GM10248 (cell line): ENCODE measurements around the gene NRG2.

Source experiments
- CTCF ChIA-PET: fragments of 300-600 bp; sonication (Branson Sonifier 250); formaldehyde crosslinking; extraction: SDS; loops from one replicate; lab custom pipeline; 2021; ENCODE audit warnings: antibody characterized with exemption; lab: Yijun Ruan, JAX
- POLR2A ChIA-PET: fragments of 350-650 bp; sonication (Branson Sonifier 250); formaldehyde crosslinking; extraction: SDS; loops from one replicate; lab custom pipeline; 2020; ENCODE audit warnings: antibody characterized with exemption; lab: Yijun Ruan, JAX
- DNase-seq: peaks from one replicate; pipeline ENCODE4 v3.0.0; 2012; ENCODE audit errors: extremely low spot score
- TF ChIP-seq, protein P1 (sequence below): IDR thresholded peaks from 2 replicates; pipeline ENCODE4 v1.5.1; 2012; ENCODE audit warnings: mild to moderate bottlenecking, low read depth; ENCODE audit errors: extremely low read depth, missing control alignments, control extremely low read depth

NRG2 gene

DNA sequence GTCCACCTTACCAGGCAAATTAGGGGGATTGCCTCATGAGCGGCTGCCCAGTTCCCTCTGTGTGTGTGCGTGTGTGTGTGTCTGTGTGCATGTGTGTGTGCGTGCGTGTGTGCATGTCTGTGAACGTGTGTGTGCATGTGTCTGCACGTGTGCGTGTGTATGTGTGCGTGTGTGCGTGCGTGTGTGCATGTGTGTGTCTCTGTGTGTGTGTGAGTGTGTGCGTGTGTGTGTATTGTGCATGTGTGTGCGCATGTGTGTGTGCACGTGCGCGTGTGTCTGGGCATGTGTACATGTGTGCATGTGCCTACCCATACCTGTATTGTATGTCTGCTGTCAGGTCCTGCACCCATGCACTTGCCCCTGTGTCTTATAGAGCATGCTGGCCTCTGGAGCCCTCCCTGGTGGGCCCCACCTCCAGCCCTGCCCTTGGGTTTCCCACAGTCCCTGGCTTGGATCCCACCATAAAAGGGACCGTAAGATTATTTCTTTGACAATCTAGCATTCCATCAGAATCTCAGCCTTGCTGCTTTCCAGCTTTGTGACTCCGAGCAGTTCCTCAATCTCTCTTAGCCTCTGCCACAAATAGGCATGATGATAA is 238.2 kb downstream of the NRG2 start:
- no peak for DNase-seq
- TF ChIP-seq, protein P1, sequence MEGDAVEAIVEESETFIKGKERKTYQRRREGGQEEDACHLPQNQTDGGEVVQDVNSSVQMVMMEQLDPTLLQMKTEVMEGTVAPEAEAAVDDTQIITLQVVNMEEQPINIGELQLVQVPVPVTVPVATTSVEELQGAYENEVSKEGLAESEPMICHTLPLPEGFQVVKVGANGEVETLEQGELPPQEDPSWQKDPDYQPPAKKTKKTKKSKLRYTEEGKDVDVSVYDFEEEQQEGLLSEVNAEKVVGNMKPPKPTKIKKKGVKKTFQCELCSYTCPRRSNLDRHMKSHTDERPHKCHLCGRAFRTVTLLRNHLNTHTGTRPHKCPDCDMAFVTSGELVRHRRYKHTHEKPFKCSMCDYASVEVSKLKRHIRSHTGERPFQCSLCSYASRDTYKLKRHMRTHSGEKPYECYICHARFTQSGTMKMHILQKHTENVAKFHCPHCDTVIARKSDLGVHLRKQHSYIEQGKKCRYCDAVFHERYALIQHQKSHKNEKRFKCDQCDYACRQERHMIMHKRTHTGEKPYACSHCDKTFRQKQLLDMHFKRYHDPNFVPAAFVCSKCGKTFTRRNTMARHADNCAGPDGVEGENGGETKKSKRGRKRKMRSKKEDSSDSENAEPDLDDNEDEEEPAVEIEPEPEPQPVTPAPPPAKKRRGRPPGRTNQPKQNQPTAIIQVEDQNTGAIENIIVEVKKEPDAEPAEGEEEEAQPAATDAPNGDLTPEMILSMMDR: no peak
- ChIA-PET CTCF (interaction anchor here (1.2 to 3.3 kb wide), 4 partner anchors 12 to 164 kb away, joined by 3 to 23 read pairs (median 12); no protein-coding TSS in a partner anchor), POLR2A (no interaction called here)

DNA sequence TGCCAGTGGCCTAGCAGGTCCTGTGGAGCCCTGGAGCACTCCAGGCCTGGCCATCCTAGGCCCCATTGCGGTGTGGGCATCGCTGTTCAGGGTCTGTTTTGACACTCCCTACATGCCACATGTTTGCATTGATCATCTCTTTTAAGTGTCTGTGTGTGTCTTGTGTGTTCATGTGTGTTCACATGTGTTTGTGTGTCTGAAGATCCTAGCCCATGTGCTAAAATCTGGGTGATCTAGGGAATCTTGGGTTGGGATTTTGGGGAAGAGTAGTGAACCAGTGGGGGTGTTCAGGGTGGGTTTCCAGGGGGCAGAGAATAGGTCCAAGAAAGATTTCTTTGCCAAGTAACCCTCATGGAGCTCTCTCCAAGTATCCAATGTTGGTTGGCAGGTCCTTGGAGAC is 239.1 kb downstream of the NRG2 start:
- no peak for DNase-seq
- POLR2A ChIA-PET: no interaction called here
- TF ChIP-seq, protein P1: no peak
- CTCF ChIA-PET: interaction anchor here (2.1 to 2.2 kb wide), 2 partner anchors 16 to 166 kb away, joined by 11 to 19 read pairs; no protein-coding TSS in a partner anchor

DNA sequence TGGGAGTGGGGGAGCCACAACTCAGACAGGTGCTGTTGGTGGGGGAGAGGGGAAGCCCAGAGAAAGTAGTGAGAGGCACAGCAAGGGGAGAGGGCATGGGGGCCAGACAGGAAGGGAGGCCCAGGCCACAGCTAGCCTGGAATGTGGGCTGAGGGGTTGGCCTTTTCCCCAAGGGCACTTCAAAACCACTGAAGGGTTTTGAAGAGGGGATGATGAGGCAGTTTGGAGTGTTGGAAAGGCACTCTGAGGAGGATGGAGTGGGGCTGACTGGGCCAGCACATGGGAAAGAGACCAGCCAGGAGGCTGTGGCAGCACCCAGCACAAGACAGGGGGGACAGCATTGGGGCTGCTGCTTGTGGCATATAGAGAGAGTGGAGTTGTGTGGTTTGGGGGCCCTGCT is 243.7 kb downstream of the NRG2 start:
- DNase-seq: no peak
- ChIA-PET CTCF (interaction anchor here (1.1 to 5.8 kb wide), 6 partner anchors 12 to 345 kb away, joined by 3 to 57 read pairs (median 5); no protein-coding TSS in a partner anchor), POLR2A (no interaction called here)
- TF ChIP-seq, protein P1: no peak

DNA sequence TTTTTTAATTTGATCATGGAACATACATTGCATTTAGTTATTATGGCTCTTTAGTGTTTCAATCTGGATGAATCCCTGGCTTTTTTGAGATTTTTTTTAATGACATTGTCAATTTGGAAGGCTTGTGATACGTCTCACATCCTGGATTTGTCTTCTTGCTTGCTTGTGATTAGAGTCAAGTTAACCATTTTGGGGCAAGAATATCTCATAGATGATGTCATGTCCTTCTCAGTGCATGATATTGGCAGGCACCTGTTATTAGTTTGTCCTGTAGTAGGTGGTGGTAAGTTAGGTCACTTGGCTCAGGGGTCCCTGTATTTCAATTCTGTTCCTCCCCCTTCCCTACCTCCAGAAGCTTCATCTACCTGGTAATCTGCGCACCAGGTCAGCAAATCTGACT is 244.2 kb downstream of the NRG2 start:
- DNase-seq: no peak
- ChIA-PET POLR2A (no interaction called here), CTCF (interaction anchor here (1.4 to 5.8 kb wide), 5 partner anchors 12 to 274 kb away, joined by 3 to 57 read pairs (median 6); no protein-coding TSS in a partner anchor)
- TF ChIP-seq, protein P1: no peak

- POLR2A ChIA-PET: no interaction called here
- TF ChIP-seq, protein P1: no peak
- DNase-seq: no peak
- CTCF ChIA-PET: interaction anchor here (0.8 to 5.8 kb wide), 8 partner anchors 11 to 171 kb away, joined by 3 to 57 read pairs (median 5); no protein-coding TSS in a partner anchor
Measured at GRCh38 chr5:139797856-139798510, 245.1 kb downstream of the NRG2 start.

- no peak for DNase-seq
- TF ChIP-seq, protein P1: no peak
- CTCF ChIA-PET: interaction anchor here (1.2 to 5.8 kb wide), 7 partner anchors 10 to 171 kb away, joined by 3 to 57 read pairs (median 5); no protein-coding TSS in a partner anchor
- POLR2A ChIA-PET: no interaction called here
Measured at GRCh38 chr5:139797335-139797734, 245.8 kb downstream of the NRG2 start.
